Measurements from ENCODE around the gene TRIM29. TPM values are rescaled to one million over a fixed set of nuclear protein-coding genes. Genes with fewer than 3 reads are reported as not detected.

The TRIM29 gene
- polyA plus RNA-seq, 1 donor from 2014 or later, result not detected

- peaks cover 2% of the 10 kb centered on the region for H3K36me3 Mint-ChIP-seq
- H3K4me1 Mint-ChIP-seq, result peaks cover 0 to 1% (median 0%) of the 10 kb centered on the region in 3 donors
- H3K9me3 Mint-ChIP-seq, result no peaks in the 10 kb centered on the region
- H3K27me3 Mint-ChIP-seq, result peaks cover 3% of the 10 kb centered on the region
- no peak overlapping the region for H3K27ac Mint-ChIP-seq
- no peak overlapping the region for H3K4me3 Mint-ChIP-seq
Measured at GRCh38 chr11:120124355-120124754, 13.6 kb downstream of the TRIM29 start.

GRCh38 chr11:120123946-120124345 is 14.0 kb downstream of the TRIM29 start:
- Mint-ChIP-seq H3K36me3 (peaks cover 2% of the 10 kb centered on the region), H3K9me3 (no peaks in the 10 kb centered on the region), H3K27ac (no peak overlapping the region), H3K27me3 (peaks cover 3% of the 10 kb centered on the region), H3K4me1 (peaks cover 0 to 1% (median 0%) of the 10 kb centered on the region in 3 donors), H3K4me3 (no peak overlapping the region)

GRCh38 chr11:120122924-120123683 is 14.8 kb downstream of the TRIM29 start:
- Mint-ChIP-seq H3K36me3 (peaks cover 2% of the 10 kb centered on the region), H3K27me3 (peaks cover 3% of the 10 kb centered on the region), H3K4me1 (peaks cover 0 to 1% (median 0%) of the 10 kb centered on the region in 3 donors), H3K27ac (no peak overlapping the region), H3K9me3 (no peaks in the 10 kb centered on the region), H3K4me3 (no peak overlapping the region)

GRCh38 chr11:120121914-120122473 is 15.9 kb downstream of the TRIM29 start:
- H3K27ac Mint-ChIP-seq, result no peak overlapping the region
- H3K36me3 Mint-ChIP-seq, result peaks cover 2% of the 10 kb centered on the region
- no peaks in the 10 kb centered on the region for H3K9me3 Mint-ChIP-seq
- peaks cover 1% of the 10 kb centered on the region for H3K27me3 Mint-ChIP-seq
- no peaks in the 10 kb centered on the region for H3K4me1 Mint-ChIP-seq
- no peak overlapping the region for H3K4me3 Mint-ChIP-seq

- no peak overlapping the region for H3K27ac Mint-ChIP-seq
- no peaks in the 10 kb centered on the region for H3K4me1 Mint-ChIP-seq
- no peak overlapping the region for H3K4me3 Mint-ChIP-seq
- no peaks in the 10 kb centered on the region for H3K9me3 Mint-ChIP-seq
- peaks cover 1% of the 10 kb centered on the region for H3K27me3 Mint-ChIP-seq
- H3K36me3 Mint-ChIP-seq, result peaks cover 2% of the 10 kb centered on the region
Measured at GRCh38 chr11:120121336-120121735, 16.6 kb downstream of the TRIM29 start.

- Mint-ChIP-seq H3K9me3 (no peaks in the 10 kb centered on the region), H3K36me3 (peaks cover 2% of the 10 kb centered on the region), H3K27ac (peak overlapping the region in 1 of 3 donors; percentile 45), H3K4me1 (no peaks in the 10 kb centered on the region), H3K4me3 (no peak overlapping the region), H3K27me3 (peaks cover 1% of the 10 kb centered on the region)
Measured at GRCh38 chr11:120120805-120121335, 17.0 kb downstream of the TRIM29 start.

GRCh38 chr11:120119121-120119520 is 18.8 kb downstream of the TRIM29 start:
- no peaks in the 10 kb centered on the region for H3K4me1 Mint-ChIP-seq

GRCh38 chr11:120117991-120118390 is 19.9 kb downstream of the TRIM29 start:
- Mint-ChIP-seq H3K36me3 (peaks cover 2% of the 10 kb centered on the region), H3K27me3 (peaks cover 4% of the 10 kb centered on the region), H3K4me1 (no peaks in the 10 kb centered on the region), H3K27ac (peak overlapping the region in 1 of 3 donors; percentile 13), H3K9me3 (no peaks in the 10 kb centered on the region), H3K4me3 (no peak overlapping the region)

More at GRCh38 chr11:120119121-120119520, 18.8 kb downstream of the TRIM29 start:
- Mint-ChIP-seq H3K36me3 (peaks cover 2% of the 10 kb centered on the region), H3K27me3 (peaks cover 5% of the 10 kb centered on the region), H3K27ac (no peak overlapping the region), H3K9me3 (no peaks in the 10 kb centered on the region), H3K4me3 (no peak overlapping the region)

GRCh38 chr11:120116966-120117365 is 20.9 kb downstream of the TRIM29 start:
- H3K27me3 Mint-ChIP-seq, result peaks cover 4% of the 10 kb centered on the region
- H3K4me1 Mint-ChIP-seq, result no peaks in the 10 kb centered on the region
- H3K36me3 Mint-ChIP-seq, result peaks cover 2% of the 10 kb centered on the region
- no peaks in the 10 kb centered on the region for H3K9me3 Mint-ChIP-seq
- no peak overlapping the region for H3K4me3 Mint-ChIP-seq
- H3K27ac Mint-ChIP-seq, result no peak overlapping the region

- H3K27ac Mint-ChIP-seq, result no peak overlapping the region
- no peak overlapping the region for H3K4me3 Mint-ChIP-seq
- H3K27me3 Mint-ChIP-seq, result peaks cover 4% of the 10 kb centered on the region
- no peaks in the 10 kb centered on the region for H3K4me1 Mint-ChIP-seq
- H3K9me3 Mint-ChIP-seq, result no peaks in the 10 kb centered on the region
- H3K36me3 Mint-ChIP-seq, result no peaks in the 10 kb centered on the region
Measured at GRCh38 chr11:120115272-120116000, 22.5 kb downstream of the TRIM29 start.

- no peaks in the 10 kb centered on the region for H3K4me1 Mint-ChIP-seq
Measured at GRCh38 chr11:120112174-120112796, 25.6 kb downstream of the TRIM29 start.

GRCh38 chr11:120109531-120109930 is 28.4 kb downstream of the TRIM29 start:
- Mint-ChIP-seq H3K4me3 (no peak overlapping the region), H3K27ac (no peak overlapping the region), H3K4me1 (no peaks in the 10 kb centered on the region), H3K36me3 (no peaks in the 10 kb centered on the region), H3K9me3 (no peaks in the 10 kb centered on the region), H3K27me3 (peaks cover 10% of the 10 kb centered on the region)

More at GRCh38 chr11:120112174-120112796, 25.6 kb downstream of the TRIM29 start:
- no peaks in the 10 kb centered on the region for H3K36me3 Mint-ChIP-seq
- peaks cover 6% of the 10 kb centered on the region for H3K27me3 Mint-ChIP-seq
- no peak overlapping the region for H3K4me3 Mint-ChIP-seq
- no peak overlapping the region for H3K27ac Mint-ChIP-seq
- no peaks in the 10 kb centered on the region for H3K9me3 Mint-ChIP-seq

GRCh38 chr11:120108785-120109168 is 29.1 kb downstream of the TRIM29 start:
- H3K27ac Mint-ChIP-seq, result peak overlapping the region in 1 of 3 donors; percentile 71
- H3K36me3 Mint-ChIP-seq, result no peaks in the 10 kb centered on the region
- H3K27me3 Mint-ChIP-seq, result peaks cover 11% of the 10 kb centered on the region
- no peaks in the 10 kb centered on the region for H3K4me1 Mint-ChIP-seq
- no peaks in the 10 kb centered on the region for H3K9me3 Mint-ChIP-seq
- H3K4me3 Mint-ChIP-seq, result no peak overlapping the region

GRCh38 chr11:120108154-120108784 is 29.6 kb downstream of the TRIM29 start:
- Mint-ChIP-seq H3K9me3 (no peaks in the 10 kb centered on the region), H3K27ac (no peak overlapping the region), H3K4me3 (no peak overlapping the region), H3K4me1 (no peaks in the 10 kb centered on the region), H3K36me3 (no peaks in the 10 kb centered on the region), H3K27me3 (peaks cover 11% of the 10 kb centered on the region)
